A549 (cell line): ENCODE data around the gene RGS17. TPM values are rescaled to one million over a fixed set of nuclear protein-coding genes. Genes with fewer than 3 reads are reported as not detected.
"Not testable (repeated sequence)": the region's sequence is repeated elsewhere in the genome, so short reads cannot be mapped to it uniquely, and the experiment has no call there.

Experiments used
- ATAC-seq, 2 experiments: fragments of 200-7000 bp in 1 of 2; fragments of >200 bp in 1 of 2; cut with Nextera tagmentation in 1 of 2; cut with Tn5 transposase in 1 of 2; 3 replicates each; pipeline versions ENCODE4 v1.8.0 to v1.9.1; 2018 to 2020; ENCODE audit warnings: mild to moderate bottlenecking in 1 of 2, moderate library complexity in 1 of 2
- CTCF ChIA-PET: fragments of 300-600 bp; sonication (Branson Sonifier 250); formaldehyde crosslinking; extraction: SDS; loops from one replicate; lab custom pipeline; 2021; ENCODE audit warnings: antibody characterized with exemption, inconsistent platforms; lab: Yijun Ruan, JAX
- POLR2A ChIA-PET: fragments of 350-600 bp; formaldehyde crosslinking; extraction: SDS; loops from one replicate; lab custom pipeline; 2021; ENCODE audit warnings: antibody characterized with exemption, inconsistent platforms; lab: Yijun Ruan, JAX
- DNase-seq, 2 experiments: peaks; one replicate each; pipeline versions ENCODE4 v3.0.0 to v3.0.0-alpha.2; 2011 to 2016; ENCODE audit warnings: low read depth in 1 of 2, low spot score in 1 of 2
- FAIRE-seq: peaks from 2 replicates; lab custom pipeline; 2011; peaks lifted over from hg19 to GRCh38; lab: Jason Lieb, UNC
- H3K27ac ChIP-seq, 2 experiments: fragments of >200 bp; sonication (Bioruptor Twin); formaldehyde crosslinking; 3 replicates each; pipeline ENCODE4 v1.5.1; 2016 to 2017
- H3K4me1 ChIP-seq: fragments of >200 bp; sonication (Bioruptor Twin); formaldehyde crosslinking; 3 replicates; pipeline ENCODE4 v1.6.1; 2016
- H3K4me2 ChIP-seq: fragments of >200 bp; sonication (Bioruptor Twin); formaldehyde crosslinking; 3 replicates; pipeline ENCODE4 v1.6.1; 2016
- H3K4me3 ChIP-seq: fragments of >200 bp; sonication (Bioruptor Twin); formaldehyde crosslinking; 3 replicates; pipeline ENCODE4 v1.5.1; 2016
- H3K9me3 ChIP-seq: fragments of >200 bp; sonication (Bioruptor Twin); formaldehyde crosslinking; 3 replicates; pipeline ENCODE4 v1.6.1; 2016
- CBX8 ChIP-seq: fragments of 200-600 bp; sonication (generic); IDR thresholded peaks from 2 replicates; pipeline ENCODE4 v1.6.1; 2016
- CHD4 ChIP-seq: fragments of 200-600 bp; sonication (generic); IDR thresholded peaks from 2 replicates; pipeline ENCODE4 v1.6.1; 2016; ENCODE audit warnings: antibody characterized with exemption, mild to moderate bottlenecking, borderline replicate concordance
- E2F6 ChIP-seq: IDR thresholded peaks from 2 replicates; pipeline ENCODE4 v1.6.1; 2012; ENCODE audit warnings: low read depth, borderline replicate concordance
- EHF ChIP-seq: fragments of 250-450 bp; sonication (Bioruptor Pico); IDR thresholded peaks from 2 replicates; pipeline ENCODE4 v1.5.0; 2020; ENCODE audit warnings: mild to moderate bottlenecking
- EHMT2 ChIP-seq: fragments of 200-600 bp; sonication (generic); IDR thresholded peaks from 2 replicates; pipeline ENCODE4 v1.6.1; 2016; ENCODE audit warnings: antibody characterized with exemption, low read depth, mild to moderate bottlenecking, moderate library complexity
- ELK1 ChIP-seq: fragments of 150-350 bp; IDR thresholded peaks from 2 replicates; pipeline ENCODE4 v1.6.1; 2014; ENCODE audit warnings: low read depth, mild to moderate bottlenecking, low read length
- EP300 ChIP-seq, 2 experiments: fragments of >200 bp; sonication (Bioruptor Twin); formaldehyde crosslinking; IDR thresholded peaks; 2 replicates in 1 of 2; 3 replicates in 1 of 2; pipeline ENCODE4 v1.6.1; 2016 to 2017
- ESRRA ChIP-seq: fragments of 150-350 bp; IDR thresholded peaks from 2 replicates; pipeline ENCODE4 v1.6.1; 2014; ENCODE audit warnings: mild to moderate bottlenecking, low read length, borderline replicate concordance
- HES2 ChIP-seq: fragments of >200 bp; sonication (Bioruptor Twin); formaldehyde crosslinking; IDR thresholded peaks from 2 replicates; pipeline ENCODE4 v1.6.1; 2016
- HMGXB4 ChIP-seq: fragments of 250-450 bp; sonication (Bioruptor Pico); IDR thresholded peaks from 2 replicates; pipeline ENCODE4 v1.5.0; 2021; ENCODE audit warnings: mild to moderate bottlenecking, moderate library complexity, borderline replicate concordance
- JUN ChIP-seq, 2 experiments: fragments of >200 bp; sonication (Bioruptor Twin); formaldehyde crosslinking; IDR thresholded peaks; 2 replicates in 1 of 2; 3 replicates in 1 of 2; pipeline ENCODE4 v1.6.1; 2016 to 2017
- JUNB ChIP-seq: fragments of >200 bp; sonication (Bioruptor Twin); formaldehyde crosslinking; IDR thresholded peaks from 2 replicates; pipeline ENCODE4 v1.6.1; 2016
- MAFK ChIP-seq: fragments of 450-650 bp; IDR thresholded peaks from 2 replicates; pipeline ENCODE4 v1.6.1; 2014; ENCODE audit not compliant: partially characterized antibody
- NR3C1 ChIP-seq: fragments of >200 bp; sonication (Bioruptor Twin); formaldehyde crosslinking; IDR thresholded peaks from 3 replicates; pipeline ENCODE4 v1.6.1; 2017
- PBX3 ChIP-seq: IDR thresholded peaks from 2 replicates; pipeline ENCODE4 v1.6.1; 2012
- POLR2AphosphoS2 ChIP-seq: conservative IDR thresholded peaks from 2 replicates; pipeline ENCODE4 v1.6.1; 2012; ENCODE audit warnings: low read length, improper control_type of control experiment, inconsistent platforms
- RAD21 ChIP-seq, 2 experiments: fragments of >200 bp in 1 of 2; sonication (Bioruptor Twin) in 1 of 2; formaldehyde crosslinking in 1 of 2; IDR thresholded peaks in 1 of 2; conservative IDR thresholded peaks in 1 of 2; 2 replicates in 1 of 2; 3 replicates in 1 of 2; pipeline ENCODE4 v1.6.1; 2012 to 2018; ENCODE audit warnings: inconsistent platforms in 1 of 2
- RCOR1 ChIP-seq: fragments of 150-350 bp; IDR thresholded peaks from 2 replicates; pipeline ENCODE4 v1.6.1; 2014; ENCODE audit warnings: antibody characterized with exemption, low read length, low read depth
- RFX5 ChIP-seq: fragments of 450-650 bp; IDR thresholded peaks from 2 replicates; pipeline ENCODE4 v1.7.1; 2014; ENCODE audit warnings: antibody characterized with exemption, mild to moderate bottlenecking, moderate library complexity
- RNF2 ChIP-seq: fragments of 200-600 bp; sonication (generic); IDR thresholded peaks from 2 replicates; pipeline ENCODE4 v1.6.1; 2016; ENCODE audit warnings: low read depth, mild to moderate bottlenecking, antibody characterized with exemption, moderate library complexity, borderline replicate concordance
- SMC3 ChIP-seq: fragments of >200 bp; sonication (Bioruptor Twin); formaldehyde crosslinking; IDR thresholded peaks from 3 replicates; pipeline ENCODE4 v1.6.1; 2018; ENCODE audit warnings: inconsistent platforms
- USF2 ChIP-seq: fragments of 450-650 bp; IDR thresholded peaks from 2 replicates; pipeline ENCODE4 v1.6.1; 2014; ENCODE audit warnings: antibody characterized with exemption
- ZC3H11A ChIP-seq: fragments of 450-650 bp; IDR thresholded peaks from 2 replicates; pipeline ENCODE4 v1.6.1; 2014; ENCODE audit warnings: antibody characterized with exemption, mild to moderate bottlenecking
- WGBS: methylation state at CpG from one replicate; pipeline ENCODE4 v1.1.6; 2017; ENCODE audit errors: missing lambda C conversion rate; 5-methylcytosine and 5-hydroxymethylcytosine counted together
- polyA plus RNA-seq, 4 experiments: library from polyadenylated mRNA; depleted of rRNA in 3 of 4; stranded (reverse); fragments of >200 nt; fragmentation: RNase III in 1 of 4; extraction: RNeasy Plus Mini Kit Qiagen cat#74134 plus additional on column Dnase treatment in 1 of 4; gene quantifications; 2 replicates in 3 of 4; 3 replicates in 1 of 4; pipeline ENCODE4 v1.2.3, GENCODE V29; 2011 to 2017

Gene RGS17
- polyA plus RNA-seq, 2 of the 4 experiments (the other 2 are of a cell fraction) = 3.2 to 9.8 TPM

- TF ChIP-seq PBX3 (no peak), SMC3 (no peak; the same call in 2 of the 3 replicates), RAD21 (conservative IDR thresholded peaks at IDR 0.05 in 1 of 2, IDR thresholded peaks at IDR 0.05 in 1 of 2) (no peak), JUN (IDR thresholded peaks at IDR 0.05) (peak in 1 of 2 experiments; percentile 33; a peak in 2 of 5 replicates), RNF2 (no peak), HES2 (0 out of 2 replicates have a peak, but pooled peaks have one; percentile 34), CHD4 (no peak), EP300 (IDR thresholded peaks at IDR 0.05) (peak; percentile 22 to 37; a peak in 2 of 5 replicates), HMGXB4 (CRISPR knock-in tag) (no peak), CBX8 (no peak), EHF (CRISPR knock-in tag) (no peak), ESRRA (no peak), POLR2AphosphoS2 (no peak), RFX5 (no peak), E2F6 (no peak), ZC3H11A (no peak), JUNB (peak; percentile 89), USF2 (peak; percentile 10; the same call in 1 of the 2 replicates), RCOR1 (no peak), NR3C1 (no peak), ELK1 (no peak), MAFK (peak; percentile 91), EHMT2 (no peak)
Observed at GRCh38 chr6:153117986-153118879, 12.8 kb downstream of the RGS17 start (continued).

- H3K27ac ChIP-seq, FAIRE-seq, H3K4me3 ChIP-seq, CTCF ChIA-PET, H3K4me2 ChIP-seq, H3K4me1 ChIP-seq, H3K9me3 ChIP-seq, ATAC-seq, DNase-seq: not testable (repeated sequence)
- WGBS = 97% methylated on average over 5 of the region's 9 CpGs
- POLR2A ChIA-PET = interaction anchor here (0.7 kb wide), 1 partner anchor 31 kb away, joined by 3 read pairs; no protein-coding TSS in a partner anchor
Observed at GRCh38 chr6:153111082-153111481, 20.0 kb downstream of the RGS17 start.

- FAIRE-seq, ATAC-seq, DNase-seq, H3K9me3 ChIP-seq, CTCF ChIA-PET, H3K4me2 ChIP-seq, POLR2A ChIA-PET, H3K4me3 ChIP-seq, H3K27ac ChIP-seq, H3K4me1 ChIP-seq: not testable (repeated sequence)
- 97% methylated on average over 9 of the region's 11 CpGs for WGBS
Observed at GRCh38 chr6:153110612-153111011, 20.5 kb downstream of the RGS17 start.
